GM23338 (cell line): Measurements from ENCODE around the gene TSHZ2. TPM values are rescaled to one million over a fixed set of nuclear protein-coding genes. Genes with fewer than 3 reads are reported as not detected.
"Not testable (repeated sequence)": the region's sequence is repeated elsewhere in the genome, so short reads cannot be mapped to it uniquely, and the experiment has no call there.

Experiments
- ATAC-seq: fragments of 200-7000 bp; cut with Tn5 transposase; 3 replicates; pipeline ENCODE4 v1.9.1; 2020
- DNase-seq: peaks from one replicate; pipeline ENCODE4 v3.0.0-alpha.2; 2015; ENCODE audit warnings: low spot score
- H2AFZ ChIP-seq: fragments of 200-600 bp; sonication (generic); 2 replicates; pipeline ENCODE4 v1.8.0; 2016; ENCODE audit warnings: antibody characterized with exemption, mild to moderate bottlenecking, moderate library complexity
- H3F3A ChIP-seq: fragments of 200-600 bp; sonication (generic); replicated peaks from 2 replicates; pipeline ENCODE4 v1.8.0; 2017; ENCODE audit warnings: antibody characterized with exemption, mixed run types, low read depth
- H3K27ac ChIP-seq: fragments of 200-600 bp; sonication (generic); 2 replicates; pipeline ENCODE4 v1.6.1; 2016; ENCODE audit warnings: low read depth
- H3K27me3 ChIP-seq: fragments of 200-600 bp; sonication (generic); 2 replicates; pipeline ENCODE4 v1.8.0; 2016; ENCODE audit warnings: mild to moderate bottlenecking, mixed run types, moderate library complexity; ENCODE audit not compliant: insufficient read depth
- H3K36me3 ChIP-seq: fragments of 200-600 bp; sonication (generic); 2 replicates; pipeline ENCODE4 v1.8.0; 2016; ENCODE audit warnings: mild to moderate bottlenecking; ENCODE audit not compliant: insufficient read depth
- H3K4me1 ChIP-seq: fragments of 200-600 bp; sonication (generic); 2 replicates; pipeline ENCODE4 v1.8.0; 2016; ENCODE audit warnings: mild to moderate bottlenecking, moderate library complexity; ENCODE audit not compliant: insufficient read depth
- H3K4me2 ChIP-seq: fragments of 200-600 bp; sonication (generic); 2 replicates; pipeline ENCODE4 v1.7.1; 2017; ENCODE audit warnings: mixed run types
- H3K4me3 ChIP-seq: fragments of 200-600 bp; sonication (generic); 2 replicates; pipeline ENCODE4 v1.6.1; 2016; ENCODE audit warnings: mixed run types
- H3K79me2 ChIP-seq: fragments of 200-600 bp; sonication (generic); replicated peaks from 2 replicates; pipeline ENCODE4 v1.8.0; 2017; ENCODE audit warnings: mild to moderate bottlenecking; ENCODE audit not compliant: insufficient read depth
- H3K9me2 ChIP-seq: fragments of 200-600 bp; sonication (generic); 2 replicates; pipeline ENCODE4 v1.8.0; 2017; ENCODE audit not compliant: insufficient read depth
- H4K20me1 ChIP-seq: fragments of 200-600 bp; sonication (generic); replicated peaks from 2 replicates; pipeline ENCODE4 v1.8.0; 2017; ENCODE audit warnings: mild to moderate bottlenecking; ENCODE audit not compliant: insufficient read depth
- H3K27ac Mint-ChIP-seq: 2 replicates; pipeline ENCODE4 v1.8.0; 2020; ENCODE audit warnings: inconsistent platforms, mild to moderate bottlenecking, moderate library complexity, mixed read lengths
- H3K27me3 Mint-ChIP-seq: 3 replicates; pipeline ENCODE4 v1.8.0; 2022; ENCODE audit warnings: low read depth, mild to moderate bottlenecking, moderate library complexity, mixed read lengths, inconsistent platforms; ENCODE audit not compliant: insufficient read depth, poor library complexity
- H3K36me3 Mint-ChIP-seq: 3 replicates; pipeline ENCODE4 v1.8.0; 2021; ENCODE audit warnings: low read depth, mild to moderate bottlenecking, inconsistent platforms, moderate library complexity, mixed read lengths
- H3K4me1 Mint-ChIP-seq: 3 replicates; pipeline ENCODE4 v1.8.0; 2020; ENCODE audit warnings: mild to moderate bottlenecking, inconsistent platforms, mixed read lengths
- H3K4me3 Mint-ChIP-seq: 3 replicates; pipeline ENCODE4 v1.8.0; 2021; ENCODE audit warnings: moderate library complexity, mild to moderate bottlenecking, inconsistent platforms, mixed read lengths
- H3K9me3 Mint-ChIP-seq: 3 replicates; pipeline ENCODE4 v1.8.0; 2020; ENCODE audit warnings: moderate library complexity, mild to moderate bottlenecking, inconsistent platforms, mixed read lengths
- CREB1 ChIP-seq: fragments of 250-450 bp; sonication (Bioruptor Pico); IDR thresholded peaks from 2 replicates; pipeline ENCODE4 v1.5.0; 2020; ENCODE audit warnings: low read depth, mild to moderate bottlenecking, moderate library complexity
- CTCF ChIP-seq, 2 experiments: fragments of 200-600 bp in 1 of 2; sonication (generic) in 1 of 2; conservative IDR thresholded peaks; 2 replicates each; pipeline versions ENCODE4 v1.5.1 to v1.6.1; 2016 to 2017; ENCODE audit warnings: antibody characterized with exemption in 2 of 2, low read depth in 2 of 2, mild to moderate bottlenecking in 2 of 2, moderate library complexity in 1 of 2
- EZH2 ChIP-seq: fragments of 200-600 bp; sonication (generic); IDR thresholded peaks from one replicate; pipeline ENCODE4 v1.8.0; 2017; ENCODE audit warnings: antibody characterized with exemption, mild to moderate bottlenecking, low read depth; ENCODE audit not compliant: unreplicated experiment
- EZH2phosphoT487 ChIP-seq: fragments of 200-600 bp; sonication (generic); IDR thresholded peaks from one replicate; pipeline ENCODE4 v1.8.1; 2018; ENCODE audit warnings: antibody characterized with exemption; ENCODE audit not compliant: unreplicated experiment
- JUNB ChIP-seq: IDR thresholded peaks from one replicate; pipeline ENCODE4 v1.6.1; 2016; ENCODE audit warnings: antibody characterized with exemption; ENCODE audit not compliant: unreplicated experiment
- NANOG ChIP-seq: IDR thresholded peaks from 2 replicates; pipeline ENCODE4 v1.6.1; 2016; ENCODE audit warnings: antibody characterized with exemption, borderline replicate concordance
- POLR2AphosphoS5 ChIP-seq: IDR thresholded peaks from 2 replicates; pipeline ENCODE4 v1.6.1; 2016; ENCODE audit warnings: antibody characterized with exemption, low read depth
- ZNF114 ChIP-seq: fragments of 250-450 bp; sonication (Bioruptor Pico); IDR thresholded peaks from 2 replicates; pipeline ENCODE4 v1.5.0; 2020; ENCODE audit warnings: mild to moderate bottlenecking, moderate library complexity
- ZNF331 ChIP-seq: fragments of 250-450 bp; sonication (Bioruptor Pico); IDR thresholded peaks from 2 replicates; pipeline ENCODE4 v1.5.0; 2020; ENCODE audit warnings: low read depth, mild to moderate bottlenecking, moderate library complexity
- polyA plus RNA-seq: library from polyadenylated mRNA; unstranded; fragments of >200 nt; fragmentation: Nextera tagmentation; extraction: Ambion mirVana; gene quantifications from 2 replicates; pipeline ENCODE4 v1.2.1, GENCODE V29; 2016
- total RNA-seq: library from RNA; depleted of rRNA; stranded (reverse); fragments of >200 nt; shearing (Covaris generic); gene quantifications from 2 replicates; pipeline ENCODE4 v1.2.3, GENCODE V29; 2014
- TF ChIP-seq, protein P1 (sequence below): IDR thresholded peaks from one replicate; pipeline ENCODE4 v1.6.1; 2018; ENCODE audit warnings: antibody characterized with exemption; ENCODE audit not compliant: unreplicated experiment
- TF ChIP-seq, protein P2 (sequence below): IDR thresholded peaks from 2 replicates; pipeline ENCODE4 v1.6.1; 2016; ENCODE audit warnings: antibody characterized with exemption

Gene TSHZ2
- total and polyA plus RNA-seq, 2 experiments from 2014 or later, result 0.49 to 1.3 TPM

DNA sequence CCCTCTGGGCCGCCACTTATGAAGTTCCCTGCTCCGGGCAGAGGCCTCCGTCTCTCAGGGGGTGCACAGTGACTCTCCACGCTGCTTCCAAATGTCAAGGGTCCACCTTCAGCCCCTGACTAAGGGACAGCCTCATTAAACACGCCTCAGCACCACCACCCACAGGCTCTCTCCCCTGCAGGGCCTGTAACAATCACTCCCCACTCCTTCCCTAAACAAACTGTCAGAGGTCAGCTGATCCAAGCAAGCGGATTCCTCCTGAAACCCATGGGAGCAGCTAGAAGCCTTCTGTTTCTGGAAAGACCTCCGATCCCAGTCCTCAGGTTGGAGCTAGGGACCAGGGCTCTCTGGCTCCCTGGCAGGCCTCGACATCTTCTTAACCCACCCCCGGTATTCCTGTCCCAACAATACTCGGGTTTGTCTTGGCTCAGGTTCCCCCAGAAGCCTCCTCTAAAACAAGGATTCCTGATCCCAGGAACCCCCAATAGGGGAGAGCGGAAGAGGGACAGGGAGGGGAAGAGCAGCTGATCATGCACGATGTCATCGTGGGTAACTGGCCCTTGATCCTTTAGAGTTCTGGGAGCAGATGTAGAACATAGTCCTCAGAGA lies 440.5 kb downstream of the TSHZ2 start (continued):
- TF ChIP-seq, protein P1, sequence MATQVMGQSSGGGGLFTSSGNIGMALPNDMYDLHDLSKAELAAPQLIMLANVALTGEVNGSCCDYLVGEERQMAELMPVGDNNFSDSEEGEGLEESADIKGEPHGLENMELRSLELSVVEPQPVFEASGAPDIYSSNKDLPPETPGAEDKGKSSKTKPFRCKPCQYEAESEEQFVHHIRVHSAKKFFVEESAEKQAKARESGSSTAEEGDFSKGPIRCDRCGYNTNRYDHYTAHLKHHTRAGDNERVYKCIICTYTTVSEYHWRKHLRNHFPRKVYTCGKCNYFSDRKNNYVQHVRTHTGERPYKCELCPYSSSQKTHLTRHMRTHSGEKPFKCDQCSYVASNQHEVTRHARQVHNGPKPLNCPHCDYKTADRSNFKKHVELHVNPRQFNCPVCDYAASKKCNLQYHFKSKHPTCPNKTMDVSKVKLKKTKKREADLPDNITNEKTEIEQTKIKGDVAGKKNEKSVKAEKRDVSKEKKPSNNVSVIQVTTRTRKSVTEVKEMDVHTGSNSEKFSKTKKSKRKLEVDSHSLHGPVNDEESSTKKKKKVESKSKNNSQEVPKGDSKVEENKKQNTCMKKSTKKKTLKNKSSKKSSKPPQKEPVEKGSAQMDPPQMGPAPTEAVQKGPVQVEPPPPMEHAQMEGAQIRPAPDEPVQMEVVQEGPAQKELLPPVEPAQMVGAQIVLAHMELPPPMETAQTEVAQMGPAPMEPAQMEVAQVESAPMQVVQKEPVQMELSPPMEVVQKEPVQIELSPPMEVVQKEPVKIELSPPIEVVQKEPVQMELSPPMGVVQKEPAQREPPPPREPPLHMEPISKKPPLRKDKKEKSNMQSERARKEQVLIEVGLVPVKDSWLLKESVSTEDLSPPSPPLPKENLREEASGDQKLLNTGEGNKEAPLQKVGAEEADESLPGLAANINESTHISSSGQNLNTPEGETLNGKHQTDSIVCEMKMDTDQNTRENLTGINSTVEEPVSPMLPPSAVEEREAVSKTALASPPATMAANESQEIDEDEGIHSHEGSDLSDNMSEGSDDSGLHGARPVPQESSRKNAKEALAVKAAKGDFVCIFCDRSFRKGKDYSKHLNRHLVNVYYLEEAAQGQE, result no peak
- no peak for TF ChIP-seq CTCF (conservative IDR thresholded peaks at IDR 0.05; ENCODE audit: low read depth in 2 of 2)
- TF ChIP-seq EZH2phosphoT487, result no peak
- TF ChIP-seq ZNF114, result no peak
- no peak for TF ChIP-seq EZH2
- TF ChIP-seq, protein P2, sequence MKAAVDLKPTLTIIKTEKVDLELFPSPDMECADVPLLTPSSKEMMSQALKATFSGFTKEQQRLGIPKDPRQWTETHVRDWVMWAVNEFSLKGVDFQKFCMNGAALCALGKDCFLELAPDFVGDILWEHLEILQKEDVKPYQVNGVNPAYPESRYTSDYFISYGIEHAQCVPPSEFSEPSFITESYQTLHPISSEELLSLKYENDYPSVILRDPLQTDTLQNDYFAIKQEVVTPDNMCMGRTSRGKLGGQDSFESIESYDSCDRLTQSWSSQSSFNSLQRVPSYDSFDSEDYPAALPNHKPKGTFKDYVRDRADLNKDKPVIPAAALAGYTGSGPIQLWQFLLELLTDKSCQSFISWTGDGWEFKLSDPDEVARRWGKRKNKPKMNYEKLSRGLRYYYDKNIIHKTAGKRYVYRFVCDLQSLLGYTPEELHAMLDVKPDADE, result no peak
- no peak for TF ChIP-seq NANOG
- no peak for TF ChIP-seq CREB1 (CRISPR knock-in tag)
- TF ChIP-seq JUNB, result no peak
- no peak for TF ChIP-seq ZNF331 (CRISPR knock-in tag)
- no peak for TF ChIP-seq POLR2AphosphoS5

DNA sequence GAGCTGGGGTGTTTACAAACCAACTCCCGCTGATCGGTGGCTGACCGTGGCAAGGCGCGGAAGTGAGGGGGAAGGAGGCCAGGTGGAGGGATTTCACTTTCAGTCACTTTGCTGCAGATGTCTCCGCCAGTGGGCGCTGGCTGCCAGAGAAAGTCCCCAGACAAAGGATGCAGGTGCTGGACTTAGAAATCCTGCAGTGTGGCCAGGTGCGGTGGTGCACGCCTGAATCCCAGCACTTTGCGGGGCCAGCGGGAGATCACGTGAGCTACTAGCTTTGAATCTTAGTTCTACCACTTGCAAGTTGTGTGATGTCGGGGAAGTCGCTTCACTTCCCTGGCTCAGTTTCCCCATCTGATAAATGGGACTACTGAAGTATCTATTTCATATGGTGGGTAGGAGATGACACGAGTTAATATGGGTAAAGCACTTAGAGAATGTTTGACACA lies 441.1 kb downstream of the TSHZ2 start:
- H3K4me1 ChIP-seq, result peaks cover 6% of the 10 kb centered on the region
- H3K4me2 ChIP-seq, result peak overlapping the region; percentile 74
- H2AFZ ChIP-seq, result peak overlapping the region; percentile 99
- DNase-seq (peak; percentile 94), ATAC-seq (peak; percentile 94)
- Mint-ChIP-seq H3K27ac (no peak overlapping the region), H3K27me3 (peaks cover 2% of the 10 kb centered on the region), H3K4me3 (peak overlapping the region; percentile 51; the same call in 2 of the 3 replicates), H3K4me1 (peaks cover 14% of the 10 kb centered on the region), H3K9me3 (no peaks in the 10 kb centered on the region), H3K36me3 (no peaks in the 10 kb centered on the region)
- no peaks in the 10 kb centered on the region for H3K36me3 ChIP-seq
- H3K27me3 ChIP-seq, result no peaks in the 10 kb centered on the region
- peak overlapping the region; percentile 41; the same call in 1 of the 2 replicates for H3K4me3 ChIP-seq
- no peaks in the 10 kb centered on the region for H3K9me2 ChIP-seq
- H3K27ac ChIP-seq, result no peak overlapping the region
- H4K20me1 ChIP-seq, result no peaks in the 10 kb centered on the region
- H3F3A ChIP-seq, result no peaks in the 10 kb centered on the region
- no peaks in the 10 kb centered on the region for H3K79me2 ChIP-seq
- peak; percentile 78 to 90 for TF ChIP-seq CTCF (conservative IDR thresholded peaks at IDR 0.05; ENCODE audit: low read depth in 2 of 2)
- no peak for TF ChIP-seq EZH2

DNA sequence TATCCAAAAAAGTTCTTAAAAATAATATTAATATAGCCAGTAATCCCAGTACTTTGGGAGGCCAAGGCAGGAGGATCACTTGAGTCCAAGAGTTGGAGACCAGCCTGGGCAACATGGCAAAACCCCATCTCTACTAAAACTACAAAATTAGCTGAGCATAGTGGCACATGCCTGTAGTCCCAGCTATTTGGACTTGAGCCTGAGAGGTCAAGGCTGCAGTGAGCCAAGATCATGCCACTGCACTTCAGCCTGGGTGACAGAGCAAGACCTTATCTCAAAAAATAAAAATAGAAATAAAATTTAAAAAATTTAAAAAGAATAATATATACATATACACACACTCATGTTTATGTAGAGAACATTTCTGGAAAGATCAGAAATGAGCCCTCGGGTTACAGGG lies 441.7 kb downstream of the TSHZ2 start:
- H3K4me3 Mint-ChIP-seq, H3K4me2 ChIP-seq, ATAC-seq: not testable (repeated sequence)

More for the DNA sequence above, 441.7 kb downstream of the TSHZ2 start:
- DNase-seq, H3K36me3 ChIP-seq, H3K27ac ChIP-seq, H3F3A ChIP-seq, H3K79me2 ChIP-seq, H3K36me3 Mint-ChIP-seq, H3K9me3 Mint-ChIP-seq, H3K27me3 Mint-ChIP-seq, H2AFZ ChIP-seq, H3K4me1 ChIP-seq, H3K4me3 ChIP-seq, H3K9me2 ChIP-seq, H3K27me3 ChIP-seq, H4K20me1 ChIP-seq, H3K27ac Mint-ChIP-seq: not testable (repeated sequence)
- H3K4me1 Mint-ChIP-seq, result peaks cover 14% of the 10 kb centered on the region
